ENCODE data around the gene MVD. TPM values are rescaled to one million over a fixed set of nuclear protein-coding genes. Genes with fewer than 3 reads are reported as not detected.

Gene MVD
- total and polyA plus RNA-seq, 8 donors: 7.1 to 302 (median 45.9) TPM

DNA sequence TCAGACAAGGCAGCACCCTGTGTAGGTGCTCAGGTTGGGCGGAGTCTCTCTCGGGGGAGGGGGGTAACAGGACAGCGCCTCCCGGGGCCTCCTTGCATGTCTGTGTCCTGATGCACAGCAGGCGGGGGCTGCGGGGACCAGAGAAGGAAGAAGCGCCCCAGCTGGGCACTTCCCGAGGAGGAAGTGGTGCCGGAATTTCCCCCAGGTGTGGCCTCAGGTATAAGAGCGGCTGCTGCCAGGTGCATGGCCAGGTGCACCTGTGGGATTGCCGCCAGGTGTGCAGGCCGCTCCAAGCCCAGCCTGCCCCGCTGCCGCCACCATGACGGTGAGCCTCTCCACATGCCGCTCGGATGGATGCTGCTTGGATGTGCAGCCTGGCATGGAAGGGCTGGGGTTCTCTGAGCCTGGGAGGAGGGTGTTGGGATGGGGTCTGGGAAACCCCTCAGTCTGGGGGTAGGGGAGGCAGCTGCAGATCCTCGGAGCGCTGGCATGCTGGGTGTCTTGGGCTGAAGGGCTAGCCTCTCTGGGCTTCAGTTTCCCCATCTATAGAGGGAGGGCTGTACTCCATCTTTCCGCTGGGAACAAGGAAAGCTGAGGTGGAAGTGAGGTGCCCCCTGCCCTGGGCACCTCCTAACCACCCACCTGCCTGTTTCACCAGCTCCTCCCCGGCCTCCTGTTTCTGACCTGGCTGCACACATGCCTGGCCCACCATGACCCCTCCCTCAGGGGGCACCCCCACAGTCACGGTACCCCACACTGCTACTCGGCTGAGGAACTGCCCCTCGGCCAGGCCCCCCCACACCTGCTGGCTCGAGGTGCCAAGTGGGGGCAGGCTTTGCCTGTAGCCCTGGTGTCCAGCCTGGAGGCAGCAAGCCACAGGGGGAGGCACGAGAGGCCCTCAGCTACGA lies 24.3 kb downstream of the MVD start, which contains the start of gene IL17C:
IL17C (plus strand) TSS at position 250 of the 908 bp plus-strand sequence; CDS start at position 320, 70 bp downstream.
- Histone ChIP-seq H3K4me1 (peaks cover 27 to 48% (median 38%) of the 10 kb centered on the region in 4 donors), H3K36me3 (peaks cover 0 to 15% (median 11%) of the 10 kb centered on the region in 4 donors), H3K27me3 (peaks cover 13 to 77% (median 41%) of the 10 kb centered on the region in 3 donors), H3K27ac (no peak within 1 kb of the TSS), H3K9me3 (no peaks in the 10 kb centered on the region), H3K4me3 (peak within 1 kb of the TSS in 1 of 4 donors; percentile 2)
- TF ChIP-seq POLR2A (IDR thresholded peaks at IDR 0.05) (no peak), POLR2AphosphoS5 (IDR thresholded peaks at IDR 0.05) (peak; percentile 28 to 85 (median 75))
- WGBS, 5 donors: 25 to 37% (median 30%) methylated on average over 16 to 27 of the region's 27 CpGs
- intact Hi-C loops (cut with DNase I; ENCODE audit: low total_unique reads): no loop called here
- peak; percentile 83 to 85 for DNase-seq

DNA sequence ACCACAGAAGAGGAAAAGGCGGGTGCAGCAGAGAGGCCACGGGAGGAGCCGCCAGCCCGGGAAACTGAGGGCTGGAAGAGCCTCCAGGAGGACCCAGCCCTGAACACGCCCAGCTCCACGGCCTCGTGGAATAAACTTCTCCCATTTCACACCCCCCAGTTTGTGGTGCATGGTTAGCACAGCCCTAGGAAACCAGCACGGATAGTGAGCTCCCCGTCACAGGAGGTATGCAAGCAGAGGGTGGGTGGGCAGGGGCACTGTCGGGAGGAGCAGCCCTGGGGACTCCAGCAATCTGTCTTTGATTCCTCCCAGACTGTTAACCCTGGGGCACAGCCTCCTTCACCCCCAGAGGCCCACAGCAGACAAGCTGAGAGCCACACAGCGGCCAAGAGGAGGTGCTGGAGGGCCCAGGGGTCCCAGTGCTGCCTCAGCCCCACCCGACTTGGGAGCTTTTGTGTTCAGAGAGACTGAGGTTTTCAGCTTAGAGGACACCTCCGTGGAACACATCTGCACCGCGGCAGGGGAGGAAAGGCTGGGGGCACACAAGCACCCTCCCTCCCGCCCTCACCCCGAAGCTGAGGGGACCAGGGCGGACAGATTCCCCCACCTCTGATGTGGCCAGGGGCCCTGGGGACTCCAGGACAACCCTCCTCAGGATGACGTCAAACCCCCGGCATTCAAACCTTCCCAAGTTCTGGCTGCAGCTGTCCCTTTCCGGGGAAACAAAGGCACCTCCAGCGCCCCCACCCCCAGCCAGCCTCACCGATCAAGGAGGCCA lies 26.2 kb downstream of the MVD start:
- Histone ChIP-seq H3K4me1 (peaks cover 27 to 54% (median 42%) of the 10 kb centered on the region in 4 donors), H3K27me3 (peaks cover 13 to 81% (median 41%) of the 10 kb centered on the region in 3 donors), H3K36me3 (peaks cover 7 to 16% (median 13%) of the 10 kb centered on the region in 4 donors), H3K9me3 (no peaks in the 10 kb centered on the region), H3K4me3 (no peak overlapping the region), H3K27ac (no peak overlapping the region)
- 78 to 81% (median 79%) methylated on average over 15 to 23 of the region's 23 CpGs for WGBS, 5 donors
- intact Hi-C loops (cut with DNase I; ENCODE audit: low total_unique reads): no loop called here
- TF ChIP-seq POLR2AphosphoS5 (IDR thresholded peaks at IDR 0.05) (no peak), POLR2A (IDR thresholded peaks at IDR 0.05) (no peak), EP300 (IDR thresholded peaks at IDR 0.05) (no peak)
- TF ChIP-seq, protein P1, sequence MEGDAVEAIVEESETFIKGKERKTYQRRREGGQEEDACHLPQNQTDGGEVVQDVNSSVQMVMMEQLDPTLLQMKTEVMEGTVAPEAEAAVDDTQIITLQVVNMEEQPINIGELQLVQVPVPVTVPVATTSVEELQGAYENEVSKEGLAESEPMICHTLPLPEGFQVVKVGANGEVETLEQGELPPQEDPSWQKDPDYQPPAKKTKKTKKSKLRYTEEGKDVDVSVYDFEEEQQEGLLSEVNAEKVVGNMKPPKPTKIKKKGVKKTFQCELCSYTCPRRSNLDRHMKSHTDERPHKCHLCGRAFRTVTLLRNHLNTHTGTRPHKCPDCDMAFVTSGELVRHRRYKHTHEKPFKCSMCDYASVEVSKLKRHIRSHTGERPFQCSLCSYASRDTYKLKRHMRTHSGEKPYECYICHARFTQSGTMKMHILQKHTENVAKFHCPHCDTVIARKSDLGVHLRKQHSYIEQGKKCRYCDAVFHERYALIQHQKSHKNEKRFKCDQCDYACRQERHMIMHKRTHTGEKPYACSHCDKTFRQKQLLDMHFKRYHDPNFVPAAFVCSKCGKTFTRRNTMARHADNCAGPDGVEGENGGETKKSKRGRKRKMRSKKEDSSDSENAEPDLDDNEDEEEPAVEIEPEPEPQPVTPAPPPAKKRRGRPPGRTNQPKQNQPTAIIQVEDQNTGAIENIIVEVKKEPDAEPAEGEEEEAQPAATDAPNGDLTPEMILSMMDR (IDR thresholded peaks at IDR 0.05): no peak
- DNase-seq: no peak

GRCh38 chr16:88635671-88636319 lies 27.1 kb downstream of the MVD start:
- 89 to 92% (median 91%) methylated on average over 15 to 17 of the region's 17 CpGs for WGBS, 5 donors
- Histone ChIP-seq H3K27me3 (peaks cover 13 to 75% (median 41%) of the 10 kb centered on the region in 3 donors), H3K4me1 (peaks cover 27 to 54% (median 42%) of the 10 kb centered on the region in 4 donors), H3K9me3 (no peaks in the 10 kb centered on the region), H3K36me3 (peaks cover 15 to 24% (median 22%) of the 10 kb centered on the region in 4 donors), H3K27ac (no peak overlapping the region), H3K4me3 (no peak overlapping the region)
- intact Hi-C loops (cut with DNase I; ENCODE audit: low total_unique reads): no loop called here
- TF ChIP-seq POLR2A (IDR thresholded peaks at IDR 0.05) (no peak), POLR2AphosphoS5 (IDR thresholded peaks at IDR 0.05) (no peak), EP300 (IDR thresholded peaks at IDR 0.05) (no peak)
- TF ChIP-seq, protein P1 (IDR thresholded peaks at IDR 0.05): no peak
- no peak for DNase-seq

GRCh38 chr16:88634994-88635670 lies 27.8 kb downstream of the MVD start:
- H3K4me3 ChIP-seq: peak overlapping the region; percentile 35 to 62 (median 41)
- intact Hi-C loops (cut with DNase I; ENCODE audit: low total_unique reads): no loop called here
- no peaks in the 10 kb centered on the region for H3K9me3 ChIP-seq
- H3K4me1 ChIP-seq: peaks cover 27 to 54% (median 42%) of the 10 kb centered on the region in 4 donors
- peaks cover 13 to 68% (median 37%) of the 10 kb centered on the region in 3 donors for H3K27me3 ChIP-seq
- peaks cover 21 to 31% (median 28%) of the 10 kb centered on the region in 4 donors for H3K36me3 ChIP-seq
- no peak for DNase-seq
- WGBS, 5 donors: 34 to 57% (median 44%) methylated on average over 19 to 28 of the region's 28 CpGs
- peak in 1 of 3 donors; percentile 0 for TF ChIP-seq POLR2AphosphoS5 (IDR thresholded peaks at IDR 0.05)
- TF ChIP-seq, protein P1 (IDR thresholded peaks at IDR 0.05): no peak
- H3K27ac ChIP-seq: peak overlapping the region in 4 of 5 donors; percentile 60 to 73 (median 64)

Data from stomach (tissue), 9 donors.